B cell (primary cell): Measurements from ENCODE around the gene SCN1A. TPM values are rescaled to one million over a fixed set of nuclear protein-coding genes. Genes with fewer than 3 reads are reported as not detected.

Experiments
- ATAC-seq: fragments of 200-7000 bp; cut with Tn5 transposase; one replicate; pipeline ENCODE4 v1.10.0; 2021; ENCODE audit warnings: low read depth, mild to moderate bottlenecking, moderate number of reproducible peaks, moderate library complexity
- CTCF ChIA-PET: fragments of 350-600 bp; sonication (Branson Sonifier 250); formaldehyde crosslinking; loops from one replicate; lab custom pipeline; 2021; ENCODE audit warnings: antibody characterized with exemption, inconsistent platforms; lab: Charles Lee
- POLR2A ChIA-PET: fragments of 350-600 bp; sonication (Branson Sonifier 250); formaldehyde crosslinking; loops from one replicate; lab custom pipeline; 2021; ENCODE audit warnings: antibody characterized with exemption; lab: Charles Lee
- DNase-seq: peaks from one replicate; pipeline ENCODE4 v3.0.0; 2013
- H2AFZ ChIP-seq: 2 replicates; pipeline ENCODE4 v1.6.1; 2012; ENCODE audit warnings: mild to moderate bottlenecking, low read depth, low read length; ENCODE audit not compliant: insufficient read depth, poor library complexity, severe bottlenecking
- H3K27ac ChIP-seq, 2 donors: 1 replicate in 1 of 2; 2 replicates in 1 of 2; pipeline ENCODE4 v1.5.1; 2012 to 2013; ENCODE audit warnings: low read length in 2 of 2, mild to moderate bottlenecking in 2 of 2, moderate library complexity in 1 of 2
- H3K27me3 ChIP-seq, 4 experiments: fragments of 200-600 bp in 1 of 4; sonication (generic) in 1 of 4; replicated peaks in 1 of 4; 1 replicate in 2 of 4; 2 replicates in 2 of 4; pipeline versions ENCODE4 v1.6.1 to v1.7.0; 2013 to 2016; ENCODE audit warnings: low read length in 3 of 4, mild to moderate bottlenecking in 2 of 4, mixed read lengths in 1 of 4, moderate library complexity in 1 of 4; ENCODE audit not compliant: insufficient read depth in 4 of 4, control insufficient read depth in 3 of 4; ENCODE audit errors: control extremely low read depth in 1 of 4
- H3K36me3 ChIP-seq, 2 experiments: replicated peaks in 1 of 2; 1 replicate in 1 of 2; 2 replicates in 1 of 2; pipeline versions ENCODE4 v1.6.1 to v1.7.1; 2013; ENCODE audit warnings: low read length in 1 of 2; ENCODE audit not compliant: insufficient read depth in 2 of 2, control insufficient read depth in 1 of 2; ENCODE audit errors: control extremely low read depth in 1 of 2, extremely low read depth in 1 of 2
- H3K4me1 ChIP-seq, 2 donors: fragments of 200-600 bp in 1 of 2; sonication (generic) in 1 of 2; 1 replicate in 1 of 2; 2 replicates in 1 of 2; pipeline versions ENCODE4 v1.5.1 to v1.6.1; 2013 to 2017; ENCODE audit warnings: low read length in 2 of 2; ENCODE audit not compliant: control insufficient read depth in 2 of 2, insufficient read depth in 2 of 2
- H3K4me2 ChIP-seq: replicated peaks from 2 replicates; pipeline ENCODE3; 2012; ENCODE audit warnings: mild to moderate bottlenecking, low read depth, low read length; ENCODE audit not compliant: poor library complexity, severe bottlenecking
- H3K4me3 ChIP-seq, 5 experiments: fragments of 200-600 bp in 1 of 5; sonication (generic) in 1 of 5; 1 replicate in 3 of 5; 2 replicates in 2 of 5; pipeline versions ENCODE4 v1.5.1 to v1.7.0; 2011 to 2016; ENCODE audit warnings: low read length in 4 of 5, mild to moderate bottlenecking in 4 of 5, low read depth in 2 of 5, control low read depth in 1 of 5, moderate library complexity in 1 of 5; ENCODE audit not compliant: insufficient read depth in 1 of 5; ENCODE audit errors: control extremely low read depth in 1 of 5, extremely low read depth in 1 of 5
- H3K79me2 ChIP-seq: fragments of 200-600 bp; sonication (generic); one replicate; pipeline ENCODE4 v1.6.0; 2016; ENCODE audit warnings: low read length; ENCODE audit not compliant: control insufficient read depth, insufficient read depth
- H3K9ac ChIP-seq: fragments of 200-600 bp; sonication (generic); 2 replicates; pipeline ENCODE4 v1.6.1; 2017; ENCODE audit warnings: mild to moderate bottlenecking, low read length, moderate library complexity
- H3K9me3 ChIP-seq, 3 donors: one replicate each; pipeline versions ENCODE4 v1.6.1 to v1.7.1; 2013; ENCODE audit warnings: low read length in 2 of 3; ENCODE audit not compliant: control insufficient read depth in 2 of 3, insufficient read depth in 1 of 3; ENCODE audit errors: control extremely low read depth in 1 of 3
- H4K20me1 ChIP-seq: 2 replicates; pipeline ENCODE4 v1.6.0; 2012; ENCODE audit warnings: mild to moderate bottlenecking, low read length; ENCODE audit not compliant: insufficient read depth, control insufficient read depth, poor library complexity, severe bottlenecking
- H3K27ac Mint-ChIP-seq: one replicate; pipeline ENCODE4 v1.8.0; 2021; ENCODE audit warnings: mixed read lengths
- H3K27me3 Mint-ChIP-seq: one replicate; pipeline ENCODE4 v1.8.0; 2021; ENCODE audit warnings: mixed read lengths
- H3K4me1 Mint-ChIP-seq: one replicate; pipeline ENCODE4 v1.8.0; 2021; ENCODE audit warnings: mixed read lengths
- H3K4me3 Mint-ChIP-seq: one replicate; pipeline ENCODE4 v1.8.0; 2021; ENCODE audit warnings: mixed read lengths
- H3K9me3 Mint-ChIP-seq: one replicate; pipeline ENCODE4 v1.8.0; 2022; ENCODE audit warnings: mixed read lengths; ENCODE audit not compliant: insufficient read depth
- EZH2 ChIP-seq: IDR thresholded peaks from 2 replicates; pipeline ENCODE4 v1.6.1; 2012; ENCODE audit warnings: borderline replicate concordance, low read depth, mild to moderate bottlenecking, moderate library complexity, low read length; ENCODE audit not compliant: insufficient read depth, poor library complexity, severe bottlenecking
- WGBS: methylation state at CpG from one replicate; pipeline ENCODE4 v1.1.5; 2013; ENCODE audit warnings: missing lambda C conversion rate; ENCODE audit not compliant: insufficient coverage; 5-methylcytosine and 5-hydroxymethylcytosine counted together
- intact Hi-C: fragments of 100-400 bp; cut with micrococcal nuclease; formaldehyde crosslinking; loops from one replicate; pipeline ENCODE4 v1.10.0; 2022
- polyA plus RNA-seq: library from polyadenylated mRNA; depleted of rRNA; stranded (reverse); fragments of >200 nt; gene quantifications from 2 replicates; pipeline ENCODE4 v1.2.3, GENCODE V29; 2012
- total RNA-seq, 2 donors: library from RNA; stranded (reverse); fragments of 120-200 nt in 1 of 2; gene quantifications; 1 replicate in 1 of 2; 2 replicates in 1 of 2; pipeline versions ENCODE4 v1.2.3 to v1.2.4, GENCODE V29; 2013 to 2022
- TF ChIP-seq, protein P1 (sequence below): fragments of 200-600 bp; IDR thresholded peaks from one replicate; pipeline ENCODE4 v1.8.0; 2022; ENCODE audit warnings: antibody characterized with exemption, mild to moderate bottlenecking

Gene SCN1A
- total and polyA plus RNA-seq, 2 donors (not counting 1 experiment from before 2014, with no cell fraction given): not detected

DNA sequence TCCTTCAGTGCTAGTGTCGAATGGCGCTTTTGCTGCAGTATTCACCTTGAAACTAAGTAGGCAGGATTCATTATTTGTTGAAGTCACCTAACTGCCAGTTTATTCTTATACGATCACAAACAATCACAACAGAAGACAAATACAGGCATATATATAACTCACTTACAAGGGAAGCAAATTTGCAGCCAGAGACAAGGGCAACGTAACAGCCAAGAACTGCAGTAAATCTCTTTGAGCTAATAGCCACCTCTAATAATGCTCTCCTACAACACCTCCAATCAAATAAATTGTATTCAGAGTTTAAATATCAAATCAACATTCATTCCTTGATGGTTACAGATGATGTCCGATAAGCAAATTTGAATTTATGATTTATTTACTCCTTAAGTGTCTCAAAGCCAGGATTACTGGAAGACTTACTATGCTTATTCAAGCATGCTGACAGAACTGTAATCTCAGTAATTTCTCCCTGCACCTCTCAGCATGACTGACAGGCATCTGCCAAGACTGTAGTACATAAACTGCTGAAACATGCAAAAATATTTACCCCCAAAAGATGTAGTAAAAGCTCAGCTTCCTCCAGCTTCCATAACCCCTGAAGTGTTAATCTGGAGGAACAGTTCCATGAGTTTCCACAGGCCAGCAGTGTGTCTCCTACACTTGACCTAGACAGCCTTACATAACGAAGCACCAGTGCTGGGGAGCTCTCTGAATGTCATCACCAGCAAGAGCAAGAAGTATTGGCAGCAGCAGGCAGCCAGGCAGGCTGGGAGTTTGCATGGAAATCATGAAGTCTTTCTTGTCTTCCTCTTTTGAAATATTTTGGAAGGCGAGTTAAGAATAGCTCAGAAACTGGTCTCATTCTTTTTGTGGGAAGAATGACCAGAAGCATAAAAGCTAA is 20.9 kb upstream of the SCN1A start:
- H2AFZ ChIP-seq: no peak overlapping the region
- CTCF ChIA-PET: no interaction called here
- H3K27me3 Mint-ChIP-seq: peaks cover 4% of the 10 kb centered on the region

DNA sequence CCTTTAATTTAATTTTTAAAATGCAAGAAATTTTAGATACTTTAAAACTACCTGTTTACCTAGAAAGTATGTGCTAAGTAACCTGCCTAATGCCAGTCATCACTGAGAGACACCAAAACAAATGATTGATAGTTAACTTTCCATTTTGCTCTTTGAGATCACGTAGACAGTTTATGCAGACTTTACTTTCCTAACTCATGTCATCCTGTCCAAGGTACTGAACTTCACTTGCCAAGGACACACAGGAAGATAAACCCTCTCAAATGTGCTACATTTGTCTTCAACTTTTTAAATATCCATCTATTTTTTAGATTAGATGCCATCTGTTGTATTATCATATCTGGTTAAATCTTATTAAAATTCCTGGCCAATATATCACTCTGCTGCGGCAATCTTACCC is 20.1 kb upstream of the SCN1A start:
- Histone ChIP-seq H4K20me1 (no peaks in the 10 kb centered on the region), H2AFZ (no peak overlapping the region), H3K9ac (no peak overlapping the region), H3K4me3 (no peak overlapping the region), H3K27ac (no peak overlapping the region), H3K79me2 (no peaks in the 10 kb centered on the region), H3K4me2 (no peak overlapping the region), H3K36me3 (no peaks in the 10 kb centered on the region), H3K9me3 (no peaks in the 10 kb centered on the region), H3K4me1 (no peaks in the 10 kb centered on the region), H3K27me3 (no peaks in the 10 kb centered on the region)
- ChIA-PET POLR2A (no interaction called here), CTCF (no interaction called here)
- no peak overlapping the region for H3K27ac Mint-ChIP-seq
- H3K4me3 Mint-ChIP-seq: no peak overlapping the region
- intact Hi-C loops: no loop called here
- H3K9me3 Mint-ChIP-seq: no peaks in the 10 kb centered on the region
- WGBS: 100% methylated on average over 2 of the region's 2 CpGs
- no peaks in the 10 kb centered on the region for H3K27me3 Mint-ChIP-seq
- DNase-seq (no peak), ATAC-seq (no peak)
- no peaks in the 10 kb centered on the region for H3K4me1 Mint-ChIP-seq
- TF ChIP-seq, protein P1, sequence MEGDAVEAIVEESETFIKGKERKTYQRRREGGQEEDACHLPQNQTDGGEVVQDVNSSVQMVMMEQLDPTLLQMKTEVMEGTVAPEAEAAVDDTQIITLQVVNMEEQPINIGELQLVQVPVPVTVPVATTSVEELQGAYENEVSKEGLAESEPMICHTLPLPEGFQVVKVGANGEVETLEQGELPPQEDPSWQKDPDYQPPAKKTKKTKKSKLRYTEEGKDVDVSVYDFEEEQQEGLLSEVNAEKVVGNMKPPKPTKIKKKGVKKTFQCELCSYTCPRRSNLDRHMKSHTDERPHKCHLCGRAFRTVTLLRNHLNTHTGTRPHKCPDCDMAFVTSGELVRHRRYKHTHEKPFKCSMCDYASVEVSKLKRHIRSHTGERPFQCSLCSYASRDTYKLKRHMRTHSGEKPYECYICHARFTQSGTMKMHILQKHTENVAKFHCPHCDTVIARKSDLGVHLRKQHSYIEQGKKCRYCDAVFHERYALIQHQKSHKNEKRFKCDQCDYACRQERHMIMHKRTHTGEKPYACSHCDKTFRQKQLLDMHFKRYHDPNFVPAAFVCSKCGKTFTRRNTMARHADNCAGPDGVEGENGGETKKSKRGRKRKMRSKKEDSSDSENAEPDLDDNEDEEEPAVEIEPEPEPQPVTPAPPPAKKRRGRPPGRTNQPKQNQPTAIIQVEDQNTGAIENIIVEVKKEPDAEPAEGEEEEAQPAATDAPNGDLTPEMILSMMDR: no peak
- TF ChIP-seq EZH2: no peak

More for the DNA sequence above, 20.9 kb upstream of the SCN1A start:
- H3K4me2 ChIP-seq: no peak overlapping the region
- WGBS: 83% methylated on average over 5 of the region's 7 CpGs
- POLR2A ChIA-PET: no interaction called here
- no peaks in the 10 kb centered on the region for H3K36me3 ChIP-seq
- H3K9ac ChIP-seq: no peak overlapping the region
- no peak overlapping the region for H3K27ac ChIP-seq
- no peaks in the 10 kb centered on the region for H3K4me1 ChIP-seq
- Mint-ChIP-seq H3K9me3 (no peaks in the 10 kb centered on the region), H3K4me1 (no peaks in the 10 kb centered on the region), H3K4me3 (no peak overlapping the region), H3K27ac (no peak overlapping the region)
- TF ChIP-seq, protein P1: no peak
- TF ChIP-seq EZH2: no peak
- DNase-seq (no peak), ATAC-seq (no peak)
- no peaks in the 10 kb centered on the region for H4K20me1 ChIP-seq
- no peaks in the 10 kb centered on the region for H3K9me3 ChIP-seq
- no peak overlapping the region for H3K4me3 ChIP-seq
- H3K27me3 ChIP-seq: no peaks in the 10 kb centered on the region
- intact Hi-C loops: no loop called here
- no peaks in the 10 kb centered on the region for H3K79me2 ChIP-seq
